Sigmoid colon (tissue), 7 donors: ENCODE data around the gene ZNF506. TPM values are rescaled to one million over a fixed set of nuclear protein-coding genes. Genes with fewer than 3 reads are reported as not detected.

ENCODE experiments used
- DNase-seq: peaks from one replicate; pipeline ENCODE4 v3.0.0-alpha.2; 2019
- H3K27ac ChIP-seq, 4 donors: fragments of 200-600 bp; sonication (generic); one replicate each; pipeline ENCODE4 v1.5.1; 2016 to 2019; ENCODE audit warnings: mild to moderate bottlenecking in 1 of 4
- H3K27me3 ChIP-seq, 3 donors: fragments of 200-600 bp; sonication (generic); one replicate each; pipeline ENCODE4 v1.5.1; 2019; ENCODE audit warnings: mild to moderate bottlenecking in 1 of 3
- H3K36me3 ChIP-seq, 4 donors: fragments of 200-600 bp; sonication (generic); one replicate each; pipeline ENCODE4 v1.5.1; 2016 to 2019
- H3K4me1 ChIP-seq, 4 donors: fragments of 200-600 bp; sonication (generic); one replicate each; pipeline ENCODE4 v1.5.1; 2017 to 2019
- H3K4me3 ChIP-seq, 4 donors: fragments of 200-600 bp; sonication (generic); one replicate each; pipeline ENCODE4 v1.5.1; 2017 to 2019; ENCODE audit warnings: mild to moderate bottlenecking in 2 of 4, moderate library complexity in 1 of 4
- H3K9me3 ChIP-seq, 4 donors: fragments of 200-600 bp in 3 of 4; sonication (generic) in 3 of 4; one replicate each; pipeline versions ENCODE4 v1.5.1 to v1.6.1; 2013 to 2019
- EP300 ChIP-seq, 4 donors: sonication (generic); formaldehyde crosslinking; IDR thresholded peaks; one replicate each; pipeline ENCODE4 v1.6.1; 2017; ENCODE audit warnings: antibody characterized with exemption in 4 of 4
- POLR2A ChIP-seq, 2 donors: fragments of 450-650 bp; IDR thresholded peaks; one replicate each; pipeline ENCODE4 v1.6.1; 2016; ENCODE audit warnings: antibody characterized with exemption in 2 of 2, mild to moderate bottlenecking in 2 of 2, moderate library complexity in 2 of 2
- POLR2AphosphoS5 ChIP-seq, 4 donors: sonication (generic); formaldehyde crosslinking; IDR thresholded peaks; one replicate each; pipeline ENCODE4 v1.6.1; 2017; ENCODE audit warnings: antibody characterized with exemption in 4 of 4
- WGBS, 2 donors: extraction: QIAGEN DNeasy Blood & Tissue Kit; methylation state at CpG; one replicate each; pipeline ENCODE4 v1.1.7; 2013; 5-methylcytosine and 5-hydroxymethylcytosine counted together
- intact Hi-C: fragments of 100-400 bp; cut with DNase I; formaldehyde crosslinking; loops from one replicate; pipeline ENCODE4 v1.15.1; 2023
- polyA plus RNA-seq, 3 donors: library from polyadenylated mRNA; stranded (reverse); fragments of 200-250 nt; gene quantifications; one replicate each; pipeline ENCODE4 v1.2.3, GENCODE V29; 2013
- total RNA-seq, 4 donors: library from RNA; depleted of rRNA; stranded (reverse); fragments of >200 nt; gene quantifications; one replicate each; pipeline ENCODE4 v1.1.0, GENCODE V29; 2016
- TF ChIP-seq, protein P1 (sequence below), 4 experiments: fragments of 450-650 bp in 3 of 4; fragments of 200-600 bp in 1 of 4; IDR thresholded peaks; one replicate each; pipeline ENCODE4 v1.5.1; 2016 to 2019; ENCODE audit warnings: antibody characterized with exemption in 4 of 4, mild to moderate bottlenecking in 3 of 4, moderate library complexity in 2 of 4
- donor health status: healthy with polysubstance abuse.
- donor health status: Bipolar disorder and iron deficiency.
- donor health status: healthy.

Gene ZNF506
- total and polyA plus RNA-seq, 7 donors = 2.4 to 45.7 (median 21.9) TPM

DNA sequence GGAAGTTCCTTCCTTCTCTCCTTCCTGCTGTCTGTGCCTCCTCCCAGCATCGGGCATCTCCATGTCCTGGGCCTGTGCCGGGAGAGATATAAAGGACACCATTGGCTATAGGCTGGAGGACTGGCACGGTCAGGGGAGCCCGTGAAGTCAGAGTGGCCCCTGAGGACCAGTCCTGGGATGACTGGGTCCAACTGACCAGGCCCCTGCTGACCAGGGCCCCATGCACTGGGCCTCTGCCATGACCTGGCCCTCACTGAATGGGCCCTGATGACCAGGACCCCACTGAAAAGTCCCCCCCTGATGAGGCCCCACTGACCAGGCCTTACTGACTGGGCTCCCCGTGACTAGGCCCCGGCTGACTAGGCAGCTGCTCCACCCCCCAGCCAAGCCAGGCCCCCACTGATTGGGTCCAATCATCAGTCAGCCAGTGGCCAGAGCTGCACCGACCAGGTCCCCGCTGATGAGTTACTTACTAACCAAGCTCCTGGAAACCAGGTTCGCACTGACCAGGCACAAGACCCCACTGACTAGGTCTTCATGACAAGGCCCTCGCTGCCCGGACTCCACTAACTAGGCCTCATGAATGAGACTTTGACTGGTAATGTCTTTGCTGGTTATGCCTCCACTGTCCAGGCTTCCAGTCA lies 68.7 kb downstream of the ZNF506 start:
- H3K9me3 ChIP-seq = no peaks in the 10 kb centered on the region
- H3K27me3 ChIP-seq = no peaks in the 10 kb centered on the region
- 95 to 97% methylated on average over 11 of the region's 11 CpGs for WGBS, 2 donors
- no peak overlapping the region for H3K4me3 ChIP-seq
- TF ChIP-seq EP300 (IDR thresholded peaks at IDR 0.05) (no peak), POLR2AphosphoS5 (IDR thresholded peaks at IDR 0.05) (no peak), POLR2A (IDR thresholded peaks at IDR 0.05) (no peak)
- TF ChIP-seq, protein P1, sequence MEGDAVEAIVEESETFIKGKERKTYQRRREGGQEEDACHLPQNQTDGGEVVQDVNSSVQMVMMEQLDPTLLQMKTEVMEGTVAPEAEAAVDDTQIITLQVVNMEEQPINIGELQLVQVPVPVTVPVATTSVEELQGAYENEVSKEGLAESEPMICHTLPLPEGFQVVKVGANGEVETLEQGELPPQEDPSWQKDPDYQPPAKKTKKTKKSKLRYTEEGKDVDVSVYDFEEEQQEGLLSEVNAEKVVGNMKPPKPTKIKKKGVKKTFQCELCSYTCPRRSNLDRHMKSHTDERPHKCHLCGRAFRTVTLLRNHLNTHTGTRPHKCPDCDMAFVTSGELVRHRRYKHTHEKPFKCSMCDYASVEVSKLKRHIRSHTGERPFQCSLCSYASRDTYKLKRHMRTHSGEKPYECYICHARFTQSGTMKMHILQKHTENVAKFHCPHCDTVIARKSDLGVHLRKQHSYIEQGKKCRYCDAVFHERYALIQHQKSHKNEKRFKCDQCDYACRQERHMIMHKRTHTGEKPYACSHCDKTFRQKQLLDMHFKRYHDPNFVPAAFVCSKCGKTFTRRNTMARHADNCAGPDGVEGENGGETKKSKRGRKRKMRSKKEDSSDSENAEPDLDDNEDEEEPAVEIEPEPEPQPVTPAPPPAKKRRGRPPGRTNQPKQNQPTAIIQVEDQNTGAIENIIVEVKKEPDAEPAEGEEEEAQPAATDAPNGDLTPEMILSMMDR (IDR thresholded peaks at IDR 0.05) = no peak
- DNase-seq = no peak
- H3K4me1 ChIP-seq = no peaks in the 10 kb centered on the region
- no peaks in the 10 kb centered on the region for H3K36me3 ChIP-seq
- intact Hi-C loops = no loop called here
- no peak overlapping the region for H3K27ac ChIP-seq

DNA sequence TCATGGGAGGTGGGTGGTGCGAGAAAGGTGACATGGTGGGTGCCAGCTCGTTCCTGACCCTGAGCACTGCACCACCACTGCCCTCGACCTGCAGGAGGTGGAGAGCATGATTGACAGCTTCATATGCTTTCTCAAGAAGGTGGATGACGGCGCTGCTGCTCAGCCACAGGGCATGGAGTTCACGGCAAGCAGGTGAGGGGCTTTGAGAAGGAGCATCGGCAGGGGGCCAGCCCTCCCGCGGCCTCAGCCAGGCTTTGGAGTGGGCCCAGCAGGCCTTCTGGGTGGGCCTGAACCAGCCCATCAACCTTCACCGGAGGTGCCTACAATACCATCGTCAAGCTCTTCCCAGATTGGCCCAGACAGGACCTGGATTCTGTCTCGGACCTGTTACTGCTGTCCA lies 69.7 kb downstream of the ZNF506 start:
- no peaks in the 10 kb centered on the region for H3K9me3 ChIP-seq
- no peak overlapping the region for H3K4me3 ChIP-seq
- no peak for DNase-seq
- intact Hi-C loops = no loop called here
- H3K36me3 ChIP-seq = no peaks in the 10 kb centered on the region
- H3K27me3 ChIP-seq = no peaks in the 10 kb centered on the region
- no peak overlapping the region for H3K27ac ChIP-seq
- H3K4me1 ChIP-seq = no peaks in the 10 kb centered on the region
- 84 to 85% methylated on average over 12 of the region's 12 CpGs for WGBS, 2 donors
- TF ChIP-seq, protein P1 (IDR thresholded peaks at IDR 0.05) = no peak
- TF ChIP-seq POLR2AphosphoS5 (IDR thresholded peaks at IDR 0.05) (no peak), POLR2A (IDR thresholded peaks at IDR 0.05) (no peak), EP300 (IDR thresholded peaks at IDR 0.05) (no peak)

DNA sequence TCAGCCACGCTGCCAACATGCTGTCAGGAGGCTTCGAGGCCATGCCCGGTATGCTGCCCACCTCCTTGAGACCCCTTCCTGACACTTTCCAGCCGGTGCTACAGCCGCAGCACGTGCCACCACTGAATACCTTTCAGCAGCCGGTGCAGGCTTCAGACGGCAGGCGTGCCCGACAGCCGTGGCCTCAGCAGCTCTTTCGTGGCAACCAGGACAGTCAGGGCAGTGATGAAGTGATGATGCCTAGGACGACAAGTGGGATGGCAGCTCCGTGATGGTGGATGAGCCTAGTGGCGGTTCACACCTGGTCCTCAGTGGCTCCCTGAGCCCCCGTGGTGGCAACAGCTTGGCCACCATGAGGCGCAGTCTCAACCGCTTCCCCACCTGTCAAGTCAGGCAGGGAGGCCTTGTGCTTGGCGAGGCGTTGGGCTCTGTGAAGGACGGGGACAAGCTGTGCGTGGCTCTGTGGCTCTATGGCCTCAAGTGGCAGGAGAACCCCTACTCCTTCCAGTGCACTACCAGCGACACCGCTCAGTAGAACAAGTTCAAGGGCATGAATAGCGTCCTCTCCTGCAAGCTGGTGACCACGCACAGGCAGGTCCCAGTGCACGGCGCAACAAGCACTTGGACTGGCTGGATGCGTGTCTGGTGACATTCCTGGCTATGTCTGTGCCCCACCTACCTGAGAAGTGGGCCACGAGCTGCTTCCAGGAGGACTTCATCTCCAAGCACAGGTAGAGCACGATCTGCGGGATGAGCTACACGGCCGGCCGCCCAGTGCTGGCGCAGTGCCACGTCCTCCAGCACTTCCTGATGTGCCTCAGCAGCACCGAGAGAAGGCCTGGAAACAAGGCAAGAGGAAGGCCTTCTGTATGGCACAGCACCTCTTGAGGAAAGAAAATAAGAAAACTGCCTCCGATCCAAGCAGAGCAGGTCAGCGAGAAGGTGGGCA lies 70.4 kb downstream of the ZNF506 start:
- intact Hi-C loops = no loop called here
- DNase-seq = no peak
- H3K4me3 ChIP-seq = no peak overlapping the region
- H3K27ac ChIP-seq = no peak overlapping the region
- no peak for TF ChIP-seq POLR2AphosphoS5 (IDR thresholded peaks at IDR 0.05)
- no peaks in the 10 kb centered on the region for H3K36me3 ChIP-seq
- H3K9me3 ChIP-seq = no peaks in the 10 kb centered on the region
- H3K4me1 ChIP-seq = no peaks in the 10 kb centered on the region
- no peaks in the 10 kb centered on the region for H3K27me3 ChIP-seq
- 90 to 92% methylated on average over 40 of the region's 40 CpGs for WGBS, 2 donors

DNA sequence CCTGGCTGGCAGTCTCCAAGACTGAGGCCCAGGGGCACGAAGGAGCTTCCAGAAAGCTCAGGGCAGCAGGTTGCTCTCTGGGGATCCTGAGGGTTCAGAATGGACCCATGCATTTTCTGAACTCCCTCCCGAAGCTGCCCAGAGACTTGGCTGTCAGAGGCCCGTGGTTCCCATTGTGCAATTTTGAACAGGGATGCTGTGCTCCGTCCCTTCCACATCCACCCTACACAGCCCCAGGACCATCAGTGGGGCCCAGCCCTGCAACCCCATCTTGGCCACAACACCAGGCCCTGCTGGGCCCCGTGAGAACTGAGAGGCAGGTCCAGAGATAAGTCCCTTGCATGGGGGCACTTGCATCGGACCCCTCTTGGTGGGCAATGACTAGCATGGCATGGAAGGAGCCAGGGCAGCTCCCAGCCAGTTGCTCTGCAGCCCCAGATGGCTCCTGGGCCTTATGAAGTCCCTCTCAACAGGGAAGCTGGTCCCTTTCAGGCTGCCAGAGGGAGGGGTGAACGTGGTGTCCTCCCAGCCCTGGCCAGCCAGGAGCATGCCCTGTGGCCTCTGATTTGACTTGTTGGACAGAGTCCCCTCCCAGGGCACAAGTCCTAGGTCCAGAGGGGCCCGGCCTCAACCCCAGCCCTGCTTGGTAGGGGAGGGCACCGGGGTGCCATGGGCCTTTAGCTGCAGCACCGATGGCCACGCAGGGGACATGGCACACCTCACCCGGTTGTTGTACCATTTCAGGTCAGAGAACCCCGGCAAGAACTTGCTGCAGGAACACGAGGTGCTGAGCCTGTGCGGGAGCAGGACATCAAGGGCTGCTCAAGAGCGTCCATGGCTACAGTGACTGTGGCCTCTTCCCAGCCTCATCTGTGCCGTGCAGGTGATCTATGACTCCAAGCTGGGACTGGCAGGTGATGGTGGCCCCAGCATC lies 71.4 kb downstream of the ZNF506 start:
- intact Hi-C loops = no loop called here

More for the DNA sequence above, 71.4 kb downstream of the ZNF506 start:
- Histone ChIP-seq H3K27me3 (no peaks in the 10 kb centered on the region), H3K36me3 (no peaks in the 10 kb centered on the region), H3K4me1 (no peaks in the 10 kb centered on the region), H3K27ac (no peak overlapping the region), H3K4me3 (no peak overlapping the region), H3K9me3 (no peaks in the 10 kb centered on the region)
- no peak for TF ChIP-seq POLR2A (IDR thresholded peaks at IDR 0.05)
- no peak for TF ChIP-seq POLR2AphosphoS5 (IDR thresholded peaks at IDR 0.05)
- TF ChIP-seq, protein P1 (IDR thresholded peaks at IDR 0.05) = no peak
- no peak for TF ChIP-seq EP300 (IDR thresholded peaks at IDR 0.05)
- 75 to 81% methylated on average over 17 of the region's 17 CpGs for WGBS, 2 donors
- DNase-seq = no peak
